HepG2 (cell line): ENCODE measurements around the gene GDE1. TPM values are rescaled to one million over a fixed set of nuclear protein-coding genes. Genes with fewer than 3 reads are reported as not detected.
A peak's percentile ranks its signal among the peaks of the same experiment; 100 is the strongest.

ENCODE experiments used
- GLI4 ChIP-seq: sonication (generic); formaldehyde crosslinking; IDR thresholded peaks from 2 replicates; pipeline ENCODE4 v1.5.1; 2020; ENCODE audit warnings: missing genetic modification reagents, mild to moderate bottlenecking, moderate library complexity, borderline replicate concordance
- HCFC1 ChIP-seq: fragments of 150-350 bp; IDR thresholded peaks from 2 replicates; pipeline ENCODE4 v1.6.1; 2014; ENCODE audit warnings: low read depth, low read length
- KAT7 ChIP-seq: IDR thresholded peaks from 2 replicates; pipeline ENCODE4 v1.6.1; 2018; ENCODE audit warnings: borderline replicate concordance, missing compliant biosample characterization
- MTA3 ChIP-seq: sonication (generic); formaldehyde crosslinking; IDR thresholded peaks from 2 replicates; pipeline ENCODE4 v1.4.0; 2020; ENCODE audit warnings: missing genetic modification reagents
- NFE2L1 ChIP-seq: sonication (generic); formaldehyde crosslinking; IDR thresholded peaks from 2 replicates; pipeline ENCODE4 v1.4.0; 2020; ENCODE audit warnings: missing genetic modification reagents, mild to moderate bottlenecking, borderline replicate concordance
- PHF20 ChIP-seq: sonication (generic); formaldehyde crosslinking; IDR thresholded peaks from 2 replicates; pipeline ENCODE4 v1.5.0; 2020; ENCODE audit warnings: mild to moderate bottlenecking, missing genetic modification reagents
- PTBP1 ChIP-seq: fragments of 200-400 bp; formaldehyde crosslinking; IDR thresholded peaks from 2 replicates; pipeline ENCODE4 v1.6.1; 2018; ENCODE audit warnings: low read length, low read depth; ENCODE audit not compliant: poor library complexity, severe bottlenecking
- RFX3 ChIP-seq: IDR thresholded peaks from 2 replicates; pipeline ENCODE4 v1.6.1; 2016; ENCODE audit warnings: missing biosample characterization, missing genetic modification reagents
- ZBTB40 ChIP-seq, 2 experiments: fragments of 450-650 bp in 1 of 2; sonication (generic) in 1 of 2; formaldehyde crosslinking in 1 of 2; IDR thresholded peaks; 2 replicates each; pipeline versions ENCODE4 v1.6.1 to v1.8.0; 2016 to 2022; ENCODE audit warnings: antibody characterized with exemption in 1 of 2, mild to moderate bottlenecking in 1 of 2, missing genetic modification reagents in 1 of 2
- ZBTB43 ChIP-seq: sonication (generic); formaldehyde crosslinking; conservative IDR thresholded peaks from 2 replicates; pipeline ENCODE4 v1.4.0; 2020; ENCODE audit warnings: missing genetic modification reagents
- ZFP37 ChIP-seq: sonication (generic); formaldehyde crosslinking; IDR thresholded peaks from 2 replicates; pipeline ENCODE4 v1.4.0; 2020; ENCODE audit warnings: missing genetic modification reagents, borderline replicate concordance
- ZNF253 ChIP-seq: sonication (generic); formaldehyde crosslinking; IDR thresholded peaks from 2 replicates; pipeline ENCODE4 v1.8.0; 2022; ENCODE audit warnings: mild to moderate bottlenecking, missing genetic modification reagents, borderline replicate concordance
- ZNF580 ChIP-seq: IDR thresholded peaks from 2 replicates; pipeline ENCODE4 v1.6.1; 2016; ENCODE audit warnings: low read depth, borderline replicate concordance
- ZNF639 ChIP-seq: conservative IDR thresholded peaks from 2 replicates; pipeline ENCODE4 v1.6.1; 2018; ENCODE audit warnings: missing genetic modification reagents
- ZNF674 ChIP-seq: sonication (generic); formaldehyde crosslinking; IDR thresholded peaks from 2 replicates; pipeline ENCODE4 v1.5.0; 2020; ENCODE audit warnings: low read depth, mild to moderate bottlenecking, missing genetic modification reagents
- ZNF740 ChIP-seq: sonication (generic); formaldehyde crosslinking; IDR thresholded peaks from 2 replicates; pipeline ENCODE4 v1.4.0; 2020; ENCODE audit warnings: missing genetic modification reagents
- polyA plus RNA-seq, 8 experiments: library from polyadenylated mRNA; depleted of rRNA in 3 of 8; stranded (reverse) in 7 of 8; unstranded in 1 of 8; fragments of >200 nt; fragmentation: Illumina TruSeq in 4 of 8; extraction: Trizol in 4 of 8; gene quantifications; 2 replicates each; pipeline versions ENCODE4 v1.2.1 to v1.2.3, GENCODE V29; 2011 to 2016; ENCODE audit warnings: low read depth in 4 of 8, missing spikeins in 1 of 8, mixed read lengths in 1 of 8; ENCODE audit not compliant: insufficient read depth in 1 of 8
- total RNA-seq, 5 experiments: library from RNA; depleted of rRNA; stranded (reverse); fragments of >200 nt; fragmentation: Illumina TruSeq; extraction: Trizol; gene quantifications; 2 replicates each; pipeline ENCODE4 v1.2.3, GENCODE V29; 2016; ENCODE audit warnings: low read depth in 1 of 5

GDE1 gene
- total and polyA plus RNA-seq, 2 of the 13 experiments (the other 11 are each of a cell fraction or from before 2014, with no cell fraction given) = 35.9 to 59.0 TPM

GRCh38 chr16:19523559-19524355 is 1.9 kb upstream of the GDE1 start, which contains the start of gene CCP110 (continued):
- TF ChIP-seq ZBTB43 (no peak), ZNF580 (peak; percentile 74), RFX3 (CRISPR knock-in tag) (peak; percentile 93), MTA3 (CRISPR knock-in tag) (no peak), ZNF253 (no peak; the same call in 1 of the 2 replicates), GLI4 (no peak), ZBTB40 (IDR thresholded peaks at IDR 0.05) (no peak), ZBTB40 (CRISPR knock-in tag; IDR thresholded peaks at IDR 0.05) (peak; percentile 85; the same call in 1 of the 2 replicates), HCFC1 (peak; percentile 100), PHF20 (CRISPR knock-in tag) (peak; percentile 75), KAT7 (CRISPR knock-in tag) (peak; percentile 56; the same call in 1 of the 2 replicates), ZFP37 (CRISPR knock-in tag) (no peak), ZNF740 (CRISPR knock-in tag) (no peak), NFE2L1 (CRISPR knock-in tag) (no peak), PTBP1 (peak; percentile 74), ZNF639 (CRISPR knock-in tag) (peak; percentile 44; the same call in 1 of the 2 replicates), ZNF674 (CRISPR knock-in tag) (no peak)
